22Rv1 (cell line): ENCODE measurements around the gene APBA2.

ENCODE experiments used
- CTCF ChIP-seq: fragments of 450-650 bp; IDR thresholded peaks from 2 replicates; pipeline ENCODE4 v1.5.1; 2017; ENCODE audit warnings: mild to moderate bottlenecking
- ZFX ChIP-seq: fragments of 450-650 bp; IDR thresholded peaks from 2 replicates; pipeline ENCODE4 v1.6.1; 2017; ENCODE audit warnings: antibody characterized with exemption, borderline replicate concordance

- TF ChIP-seq CTCF (no peak), ZFX (no peak)
These were observed 232.0 kb downstream of the APBA2 start for GRCh38 chr15:29117778-29118177.
